IPS DF 6.9 (cell line): ENCODE results near the gene NOC2L.
"Not testable (repeated sequence)": the region's sequence is repeated elsewhere in the genome, so short reads cannot be mapped to it uniquely, and the experiment has no call there.

Experiments
- DNase-seq: peaks from one replicate; pipeline ENCODE4 v3.0.0-alpha.2; 2013; ENCODE audit warnings: low read depth, low spot score
- H3K27ac ChIP-seq: one replicate; pipeline ENCODE4 v1.5.1; 2013; ENCODE audit warnings: low read length, control low read depth
- H3K27me3 ChIP-seq: 2 replicates; pipeline ENCODE4 v1.6.1; 2013; ENCODE audit warnings: mild to moderate bottlenecking, low read length; ENCODE audit not compliant: control insufficient read depth, insufficient read depth
- H3K36me3 ChIP-seq: 2 replicates; pipeline ENCODE4 v1.6.1; 2013; ENCODE audit warnings: low read length; ENCODE audit not compliant: control insufficient read depth, insufficient read depth
- H3K4me1 ChIP-seq: 2 replicates; pipeline ENCODE4 v1.6.1; 2013; ENCODE audit warnings: low read length; ENCODE audit not compliant: control insufficient read depth, insufficient read depth
- H3K4me3 ChIP-seq: 2 replicates; pipeline ENCODE4 v1.5.1; 2013; ENCODE audit warnings: mild to moderate bottlenecking, low read length
- H3K9me3 ChIP-seq: 2 replicates; pipeline ENCODE4 v1.6.1; 2013; ENCODE audit warnings: low read length, inconsistent platforms; ENCODE audit not compliant: control insufficient read depth, insufficient read depth
- WGBS: extraction: QIAGEN DNeasy Blood & Tissue Kit; methylation state at CpG from one replicate; pipeline ENCODE4 v1.1.7; 2013; ENCODE audit warnings: mixed read lengths, missing lambda C conversion rate; ENCODE audit not compliant: insufficient read length, insufficient coverage; 5-methylcytosine and 5-hydroxymethylcytosine counted together

Gene NOC2L

GRCh38 chr1:992362-992761 is 33.3 kb upstream of the NOC2L start:
- H3K4me1 ChIP-seq = no peaks in the 10 kb centered on the region
- WGBS = no CpG with 5 or more reads among the region's 7 CpGs
- no peak for DNase-seq
- peaks cover 7% of the 10 kb centered on the region for H3K27me3 ChIP-seq
- no peaks in the 10 kb centered on the region for H3K9me3 ChIP-seq
- H3K36me3 ChIP-seq = no peaks in the 10 kb centered on the region
- H3K27ac ChIP-seq = no peak overlapping the region
- H3K4me3 ChIP-seq = no peak overlapping the region

DNA sequence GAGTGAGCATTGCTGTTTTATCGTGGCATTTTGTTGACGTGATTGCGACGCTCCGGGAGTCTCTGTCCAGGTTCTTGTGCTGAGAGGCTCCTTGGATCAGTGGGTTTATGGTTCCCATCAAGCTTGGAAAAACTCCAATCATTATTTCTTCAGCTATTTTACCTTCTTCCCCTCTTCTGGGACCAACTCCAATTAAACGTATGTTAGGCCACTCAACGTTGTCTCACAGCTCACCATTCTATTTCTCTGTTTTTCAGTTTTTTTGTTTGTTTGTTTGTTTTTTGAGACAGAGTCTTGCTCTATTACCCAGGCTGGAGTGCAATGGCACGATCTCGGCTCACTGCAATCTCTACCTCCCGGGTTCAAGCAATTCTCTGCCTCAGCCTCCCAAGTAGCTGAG is 32.8 kb upstream of the NOC2L start:
- H3K36me3 ChIP-seq = no peaks in the 10 kb centered on the region
- H3K27ac ChIP-seq = no peak overlapping the region
- no peak for DNase-seq
- no CpG with 5 or more reads among the region's 10 CpGs for WGBS
- H3K4me1 ChIP-seq = no peaks in the 10 kb centered on the region
- peaks cover 2% of the 10 kb centered on the region for H3K27me3 ChIP-seq
- no peaks in the 10 kb centered on the region for H3K9me3 ChIP-seq
- no peak overlapping the region for H3K4me3 ChIP-seq

DNA sequence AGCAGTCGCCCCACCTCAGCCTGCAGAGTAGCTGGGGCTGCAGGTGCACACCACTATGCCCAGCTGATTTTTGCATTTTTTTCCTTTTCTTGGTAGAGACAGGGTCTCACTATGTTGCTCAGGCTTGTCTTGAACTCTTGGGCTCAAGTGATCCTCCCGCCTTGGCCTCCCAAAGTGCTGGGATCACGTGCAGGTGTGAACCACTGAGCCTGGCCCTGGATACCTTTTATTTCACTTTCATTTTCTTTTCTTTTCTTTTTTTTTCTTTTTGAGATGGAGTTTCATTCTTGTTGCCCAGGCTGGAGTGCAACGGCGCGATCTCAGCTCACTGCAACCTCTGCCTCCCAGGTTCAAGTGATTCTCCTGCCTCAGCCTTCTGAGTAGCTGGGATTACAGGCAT is 32.2 kb upstream of the NOC2L start:
- not testable (repeated sequence) for H3K4me1 ChIP-seq, H3K9me3 ChIP-seq, H3K27ac ChIP-seq, H3K4me3 ChIP-seq, DNase-seq, H3K36me3 ChIP-seq, H3K27me3 ChIP-seq
- WGBS = no CpG with 5 or more reads among the region's 6 CpGs

GRCh38 chr1:988061-988460 is 29.0 kb upstream of the NOC2L start:
- H3K4me3 ChIP-seq, H3K9me3 ChIP-seq, H3K27me3 ChIP-seq, H3K27ac ChIP-seq, DNase-seq, H3K36me3 ChIP-seq, H3K4me1 ChIP-seq: not testable (repeated sequence)
- no CpG with 5 or more reads among the region's 5 CpGs for WGBS

DNA sequence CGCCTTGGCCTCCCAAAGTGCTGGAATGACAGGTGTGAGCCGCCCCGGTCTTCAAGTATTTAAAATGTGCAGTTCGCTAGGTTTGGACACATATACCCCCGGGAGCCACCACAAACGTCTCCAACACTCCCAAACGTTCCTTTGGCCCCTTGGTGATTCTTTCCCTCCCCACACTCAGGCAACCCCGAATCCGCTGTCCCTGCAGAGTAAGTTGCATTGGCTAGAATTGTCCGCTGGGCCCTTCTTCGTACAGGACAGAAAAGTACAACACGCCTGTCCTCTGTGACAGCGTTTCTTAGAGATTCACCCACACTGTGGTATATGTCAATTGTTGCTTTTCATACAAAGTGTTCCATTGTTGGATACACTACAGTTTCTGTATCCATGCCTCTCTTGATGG is 26.1 kb upstream of the NOC2L start:
- Histone ChIP-seq H3K9me3 (no peaks in the 10 kb centered on the region), H3K4me1 (no peaks in the 10 kb centered on the region), H3K27me3 (peaks cover 2% of the 10 kb centered on the region), H3K36me3 (no peaks in the 10 kb centered on the region), H3K4me3 (no peak overlapping the region), H3K27ac (no peak overlapping the region)
- no CpG with 5 or more reads among the region's 13 CpGs for WGBS
- DNase-seq = no peak

DNA sequence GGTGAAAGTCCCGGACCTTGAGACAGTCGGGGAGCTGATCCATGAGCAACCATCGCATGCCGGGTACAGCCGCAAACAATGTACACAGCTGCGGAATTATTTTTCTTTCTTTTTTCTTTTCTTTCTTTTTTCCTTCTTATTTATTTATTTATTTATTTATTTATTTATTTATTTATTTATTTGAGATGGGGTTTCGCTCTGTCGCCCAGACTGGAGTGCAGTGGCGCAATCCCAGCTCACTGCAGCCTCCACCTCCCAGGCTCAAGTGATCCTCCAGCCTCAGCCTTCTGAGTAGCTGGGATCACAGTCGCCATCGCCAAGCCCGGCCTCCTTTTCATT is 25.4 kb upstream of the NOC2L start:
- Histone ChIP-seq H3K4me1 (no peaks in the 10 kb centered on the region), H3K27me3 (no peaks in the 10 kb centered on the region; the same call in 1 of the 2 replicates), H3K27ac (no peak overlapping the region), H3K36me3 (no peaks in the 10 kb centered on the region), H3K9me3 (no peaks in the 10 kb centered on the region), H3K4me3 (no peak overlapping the region)
- no peak for DNase-seq
- WGBS = no CpG with 5 or more reads among the region's 12 CpGs

- H3K27ac ChIP-seq = no peak overlapping the region
- no peak overlapping the region for H3K4me3 ChIP-seq
- WGBS = no CpG with 5 or more reads among the region's 29 CpGs
- no peaks in the 10 kb centered on the region for H3K4me1 ChIP-seq
- no peaks in the 10 kb centered on the region; the same call in 1 of the 2 replicates for H3K27me3 ChIP-seq
- DNase-seq = no peak
- H3K9me3 ChIP-seq = no peaks in the 10 kb centered on the region
- H3K36me3 ChIP-seq = no peaks in the 10 kb centered on the region
Measured at GRCh38 chr1:983798-984475, 24.9 kb upstream of the NOC2L start.

GRCh38 chr1:982765-983436 is 23.8 kb upstream of the NOC2L start:
- Histone ChIP-seq H3K36me3 (no peaks in the 10 kb centered on the region), H3K27ac (no peak overlapping the region), H3K4me1 (no peaks in the 10 kb centered on the region), H3K27me3 (no peaks in the 10 kb centered on the region), H3K4me3 (no peak overlapping the region), H3K9me3 (no peaks in the 10 kb centered on the region)
- WGBS = no CpG with 5 or more reads among the region's 43 CpGs
- no peak for DNase-seq

GRCh38 chr1:981955-982558 is 23.0 kb upstream of the NOC2L start, which contains the start of gene PERM1:
PERM1 (minus strand) TSS chr1:982093; CDS start chr1:981029, 1,064 bp downstream.
- no peaks in the 10 kb centered on the region for H3K4me1 ChIP-seq
- WGBS = no CpG with 5 or more reads among the region's 28 CpGs
- no peaks in the 10 kb centered on the region for H3K27me3 ChIP-seq
- H3K9me3 ChIP-seq = no peaks in the 10 kb centered on the region
- H3K4me3 ChIP-seq = no peak within 1 kb of the TSS
- DNase-seq = no peak
- no peaks in the 10 kb centered on the region for H3K36me3 ChIP-seq
- no peak within 1 kb of the TSS for H3K27ac ChIP-seq

DNA sequence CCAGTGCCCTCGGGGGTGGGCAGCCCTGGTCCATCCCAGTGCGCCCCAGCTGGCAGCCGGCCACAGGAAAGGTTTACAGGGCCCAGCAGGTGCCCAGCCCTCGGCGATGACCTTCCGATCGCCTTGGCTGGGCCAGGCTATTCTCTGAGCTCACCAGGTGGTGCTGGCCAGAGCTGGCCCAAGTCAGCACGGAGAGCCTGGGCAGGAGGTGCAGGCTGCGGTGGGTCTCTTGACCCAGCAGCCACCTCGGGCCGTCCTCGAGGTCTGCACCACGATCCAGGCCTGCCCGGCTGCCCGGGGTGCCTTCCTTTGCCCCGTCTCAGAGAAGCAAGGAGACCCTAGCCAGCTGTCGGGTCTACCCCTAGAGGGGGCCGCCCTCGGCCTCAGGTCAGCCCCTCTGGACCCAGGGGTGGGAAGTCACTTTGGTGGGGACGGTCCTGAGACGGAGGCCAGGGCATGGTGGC is 22.5 kb upstream of the NOC2L start:
- no CpG with 5 or more reads among the region's 21 CpGs for WGBS
- H3K4me3 ChIP-seq = no peak overlapping the region
- H3K9me3 ChIP-seq = no peaks in the 10 kb centered on the region
- H3K27me3 ChIP-seq = no peaks in the 10 kb centered on the region
- no peak overlapping the region for H3K27ac ChIP-seq
- no peaks in the 10 kb centered on the region for H3K36me3 ChIP-seq
- H3K4me1 ChIP-seq = no peaks in the 10 kb centered on the region
- DNase-seq = no peak
